GM12801 (cell line): Measurements from ENCODE around the gene OR4E2.

ENCODE experiments used
- CTCF ChIP-seq: IDR thresholded peaks from one replicate; pipeline ENCODE4 v1.5.1; 2011; ENCODE audit warnings: control low read depth; ENCODE audit not compliant: insufficient read length; ENCODE audit errors: extremely low read depth

Gene OR4E2, protein sequence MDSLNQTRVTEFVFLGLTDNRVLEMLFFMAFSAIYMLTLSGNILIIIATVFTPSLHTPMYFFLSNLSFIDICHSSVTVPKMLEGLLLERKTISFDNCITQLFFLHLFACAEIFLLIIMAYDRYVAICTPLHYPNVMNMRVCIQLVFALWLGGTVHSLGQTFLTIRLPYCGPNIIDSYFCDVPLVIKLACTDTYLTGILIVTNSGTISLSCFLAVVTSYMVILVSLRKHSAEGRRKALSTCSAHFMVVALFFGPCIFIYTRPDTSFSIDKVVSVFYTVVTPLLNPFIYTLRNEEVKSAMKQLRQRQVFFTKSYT

GRCh38 chr14:21653331-21653885 is at the start of gene OR4E2:
Gene OR4E2, plus strand, starts transcription at chr14:21653835. Its CDS starts 11,248 bp downstream, at chr14:21665083.
- no peak for TF ChIP-seq CTCF

DNA sequence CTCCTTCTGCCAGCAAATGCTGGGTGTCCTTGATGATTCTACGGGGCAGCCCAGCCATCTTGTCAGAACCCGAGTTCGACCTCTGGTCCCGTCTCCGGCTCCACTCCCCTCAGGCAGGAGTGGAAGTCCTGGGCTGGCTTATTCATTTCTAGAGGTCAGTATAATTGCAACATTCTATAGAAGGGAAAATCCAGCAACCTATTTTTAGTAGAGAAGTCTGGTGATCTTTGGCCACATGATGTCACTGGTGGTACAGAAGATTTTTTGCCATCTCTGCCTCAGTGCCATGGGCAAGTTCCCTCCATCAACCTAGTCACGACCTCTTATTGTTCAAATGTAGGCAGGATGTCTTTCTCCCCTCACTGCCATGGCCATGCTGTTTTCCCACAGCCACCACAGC is 41.3 kb upstream of the OR4E2 start:
- no peak for TF ChIP-seq CTCF

- TF ChIP-seq CTCF = no peak
These were observed 39.4 kb upstream of the OR4E2 start for GRCh38 chr14:21614240-21614639.

- TF ChIP-seq CTCF = no peak
These were observed 36.0 kb upstream of the OR4E2 start for GRCh38 chr14:21617614-21618013.

DNA sequence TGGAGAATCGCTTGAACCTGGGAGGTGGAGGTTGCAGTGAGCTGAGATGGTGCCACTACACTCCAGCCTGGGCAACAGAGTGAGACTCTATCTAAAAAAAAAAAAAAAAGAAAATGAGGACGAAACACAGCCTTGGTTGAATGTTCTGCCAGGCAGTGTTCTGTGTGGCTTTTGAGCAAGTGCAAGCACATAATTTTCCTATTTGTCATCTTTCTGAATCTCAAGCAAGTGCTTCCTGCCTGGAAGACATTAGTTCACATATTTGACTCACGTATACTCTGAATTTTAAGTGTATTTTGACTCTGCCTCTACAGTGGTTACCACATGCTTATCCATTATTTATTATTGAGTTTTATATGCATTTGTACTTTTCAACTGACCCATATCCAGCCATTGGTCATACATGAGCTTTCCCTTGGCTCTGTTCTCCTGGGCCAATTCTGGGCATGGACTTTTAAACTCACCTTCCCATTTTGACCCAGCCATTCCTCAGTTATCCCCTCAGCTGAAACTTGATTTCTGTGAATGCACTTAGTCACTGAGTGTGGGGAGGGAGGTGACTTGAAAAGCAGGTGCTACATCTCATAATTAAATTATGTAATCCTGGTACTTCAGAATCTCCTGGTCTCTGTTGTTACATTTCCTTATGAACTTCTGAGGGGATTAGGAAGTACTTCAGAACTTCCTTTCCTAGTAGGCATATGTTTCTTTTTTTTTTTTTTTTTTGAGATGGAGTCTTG is 27.0 kb upstream of the OR4E2 start:
- no peak for TF ChIP-seq CTCF

DNA sequence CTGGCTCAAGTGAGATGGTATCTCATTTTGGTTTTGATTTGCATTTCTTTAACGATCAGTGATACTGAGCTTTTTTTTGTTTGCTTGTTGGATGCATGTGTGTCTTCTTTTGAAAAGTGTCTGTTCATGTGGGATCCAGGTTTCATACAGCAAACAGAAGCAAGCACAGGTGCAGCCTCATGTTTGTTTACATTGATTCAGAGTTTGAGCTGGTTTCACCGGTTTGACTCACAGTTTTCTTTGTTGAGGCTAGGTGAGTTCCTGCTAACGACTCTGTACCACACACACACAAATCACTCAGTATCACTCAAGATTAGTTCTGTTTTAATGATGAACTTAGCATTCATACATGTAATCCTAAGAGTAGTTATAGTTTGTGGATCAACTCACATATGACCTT is 22.6 kb upstream of the OR4E2 start:
- TF ChIP-seq CTCF = no peak

DNA sequence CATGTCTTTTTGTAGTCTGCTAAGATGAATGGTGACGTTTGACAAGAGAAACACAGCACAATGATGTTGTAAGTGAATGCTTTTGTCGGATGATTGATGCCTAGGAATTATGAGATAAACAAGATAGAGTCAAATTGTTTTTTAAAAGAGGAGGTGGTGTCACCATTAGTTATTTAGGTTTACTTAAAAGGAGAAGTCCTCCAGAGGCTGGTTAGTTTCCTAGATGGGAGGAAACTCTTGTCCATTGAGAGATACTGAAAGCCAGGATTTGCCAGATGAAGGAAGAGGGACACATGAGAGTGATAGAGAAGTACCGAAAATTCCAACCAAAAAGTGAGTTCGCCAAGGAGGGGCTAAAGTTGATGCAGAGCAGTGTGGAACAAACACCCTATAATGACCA is 18.8 kb upstream of the OR4E2 start, which contains the start of gene OR10G2:
Gene OR10G2 (minus strand): TSS at position 101 of the 400 bp plus-strand sequence. CDS start 98 bp downstream, at position 3.
- TF ChIP-seq CTCF = no peak
